SK-N-SH (cell line): Measurements from ENCODE around the gene SMO. TPM values are rescaled to one million over a fixed set of nuclear protein-coding genes. Genes with fewer than 3 reads are reported as not detected.

ENCODE experiments used
- CTCF ChIA-PET: fragments of 300-600, 350-600 bp; formaldehyde crosslinking; extraction: SDS; loops from one replicate; lab custom pipeline; 2021; lab: Yijun Ruan, JAX
- POLR2A ChIA-PET: fragments of 350-600 bp; sonication (Branson Sonifier 250); formaldehyde crosslinking; extraction: SDS; loops from one replicate; lab custom pipeline; 2020; ENCODE audit warnings: antibody characterized with exemption, inconsistent platforms; lab: Yijun Ruan, JAX
- DNase-seq: peaks from one replicate; pipeline ENCODE4 v3.0.0; 2012
- H2AFZ ChIP-seq: fragments of 200-600 bp; sonication (generic); 2 replicates; pipeline ENCODE4 v1.8.1; 2016; ENCODE audit warnings: antibody characterized with exemption, mild to moderate bottlenecking, low read depth
- H3F3A ChIP-seq: fragments of 200-600 bp; sonication (generic); replicated peaks from 2 replicates; pipeline ENCODE3; 2016; ENCODE audit warnings: antibody characterized with exemption, mild to moderate bottlenecking; ENCODE audit not compliant: insufficient read depth
- H3K27ac ChIP-seq, 2 experiments: fragments of 200-500 bp in 1 of 2; fragments of 200-600 bp in 1 of 2; sonication (Bioruptor generic) in 1 of 2; sonication (generic), shearing (Covaris generic) in 1 of 2; 2 replicates each; pipeline versions ENCODE4 v1.5.1 to v1.6.1; 2014 to 2016; ENCODE audit warnings: low read depth in 2 of 2, inconsistent platforms in 1 of 2, low read length in 1 of 2, mild to moderate bottlenecking in 1 of 2, mixed read lengths in 1 of 2
- H3K27me3 ChIP-seq: fragments of 200-600 bp; sonication (generic), shearing (Covaris generic); 2 replicates; pipeline ENCODE4 v1.6.1; 2016; ENCODE audit warnings: mixed run types; ENCODE audit not compliant: insufficient read depth
- H3K36me3 ChIP-seq, 2 experiments: fragments of 200-500 bp in 1 of 2; fragments of 200-600 bp in 1 of 2; sonication (Bioruptor generic) in 1 of 2; sonication (generic) in 1 of 2; replicated peaks in 1 of 2; 2 replicates each; pipeline versions ENCODE3 to v1.5.1; 2014 to 2016; ENCODE audit warnings: low read length in 1 of 2, mild to moderate bottlenecking in 1 of 2; ENCODE audit not compliant: insufficient read depth in 2 of 2, control insufficient read depth in 1 of 2
- H3K4me1 ChIP-seq, 2 experiments: fragments of 200-500 bp in 1 of 2; fragments of 200-600 bp in 1 of 2; sonication (Bioruptor generic) in 1 of 2; sonication (generic), shearing (Covaris generic) in 1 of 2; 2 replicates each; pipeline versions ENCODE4 v1.5.1 to v1.6.1; 2014 to 2016; ENCODE audit warnings: low read depth in 1 of 2, low read length in 1 of 2, mixed run types in 1 of 2; ENCODE audit not compliant: insufficient read depth in 2 of 2, control insufficient read depth in 1 of 2
- H3K4me2 ChIP-seq: fragments of 200-600 bp; sonication (generic), shearing (Covaris generic); 2 replicates; pipeline ENCODE4 v1.6.1; 2017; ENCODE audit warnings: mixed run types
- H3K4me3 ChIP-seq, 2 experiments: fragments of 200-500 bp in 1 of 2; fragments of 200-600 bp in 1 of 2; sonication (Bioruptor generic) in 1 of 2; sonication (generic), shearing (Covaris generic) in 1 of 2; 2 replicates each; pipeline versions ENCODE4 v1.5.1 to v1.8.1; 2014 to 2016; ENCODE audit warnings: low read depth in 2 of 2, inconsistent platforms in 1 of 2, low read length in 1 of 2, mild to moderate bottlenecking in 1 of 2, mixed read lengths in 1 of 2, moderate library complexity in 1 of 2
- H3K79me2 ChIP-seq: fragments of 200-600 bp; sonication (generic); 2 replicates; pipeline ENCODE4 v1.8.1; 2017; ENCODE audit warnings: mild to moderate bottlenecking; ENCODE audit not compliant: insufficient read depth
- H3K9ac ChIP-seq: fragments of 200-600 bp; sonication (generic); 2 replicates; pipeline ENCODE4 v1.6.1; 2017; ENCODE audit warnings: mixed run types
- H3K9me2 ChIP-seq: fragments of 200-600 bp; sonication (generic); 2 replicates; pipeline ENCODE4 v1.6.1; 2017; ENCODE audit warnings: mixed run types
- H3K9me3 ChIP-seq: fragments of 200-600 bp; sonication (generic); 2 replicates; pipeline ENCODE4 v1.6.1; 2017; ENCODE audit warnings: mixed run types, mild to moderate bottlenecking, moderate library complexity
- H4K20me1 ChIP-seq: fragments of 200-600 bp; sonication (generic); 2 replicates; pipeline ENCODE4 v1.6.1; 2017; ENCODE audit warnings: mild to moderate bottlenecking, mixed run types; ENCODE audit not compliant: insufficient read depth
- EZH2phosphoT487 ChIP-seq: fragments of 200-600 bp; sonication (generic); IDR thresholded peaks from 2 replicates; pipeline ENCODE4 v1.6.1; 2017; ENCODE audit warnings: low read depth, mixed run types, mild to moderate bottlenecking, antibody characterized with exemption, moderate library complexity, borderline replicate concordance
- GABPA ChIP-seq: IDR thresholded peaks from 2 replicates; pipeline ENCODE4 v1.4.0; 2012; ENCODE audit warnings: low read depth, mild to moderate bottlenecking
- GATA2 ChIP-seq: sonication (generic); formaldehyde crosslinking; IDR thresholded peaks from 2 replicates; pipeline ENCODE4 v1.5.0; 2020; ENCODE audit warnings: mild to moderate bottlenecking, missing genetic modification reagents
- MAX ChIP-seq: IDR thresholded peaks from 2 replicates; pipeline ENCODE4 v1.4.0; 2012; ENCODE audit warnings: low read depth
- MEF2A ChIP-seq: IDR thresholded peaks from 2 replicates; pipeline ENCODE4 v1.4.0; 2012; ENCODE audit warnings: low read depth, borderline replicate concordance
- NFIC ChIP-seq: IDR thresholded peaks from 2 replicates; pipeline ENCODE4 v1.4.0; 2012; ENCODE audit warnings: borderline replicate concordance
- POLR2AphosphoS5 ChIP-seq: IDR thresholded peaks from 2 replicates; pipeline ENCODE4 v1.6.1; 2012; ENCODE audit warnings: low read depth, low read length
- TAF1 ChIP-seq: IDR thresholded peaks from 2 replicates; pipeline ENCODE4 v1.6.1; 2012; ENCODE audit warnings: low read depth, mild to moderate bottlenecking, low read length, moderate library complexity, borderline replicate concordance
- TCF12 ChIP-seq: IDR thresholded peaks from 2 replicates; pipeline ENCODE4 v1.4.0; 2012
- TEAD4 ChIP-seq: IDR thresholded peaks from 2 replicates; pipeline ENCODE4 v1.4.0; 2012; ENCODE audit warnings: mild to moderate bottlenecking, borderline replicate concordance; ENCODE audit not compliant: insufficient read depth
- YY1 ChIP-seq: IDR thresholded peaks from 2 replicates; pipeline ENCODE4 v1.4.0; 2012; ENCODE audit warnings: low read depth, mild to moderate bottlenecking
- ZBTB33 ChIP-seq: IDR thresholded peaks from 2 replicates; pipeline ENCODE4 v1.4.0; 2012; ENCODE audit warnings: low read depth, borderline replicate concordance
- WGBS: methylation state at CpG from one replicate; pipeline ENCODE4 v1.1.6; 2017; ENCODE audit warnings: low lambda C conversion rate; 5-methylcytosine and 5-hydroxymethylcytosine counted together
- polyA plus RNA-seq, 3 experiments: library from polyadenylated mRNA; depleted of rRNA; stranded (reverse); fragments of >200 nt; gene quantifications; 2 replicates each; pipeline ENCODE4 v1.2.3, GENCODE V29; 2012
- TF ChIP-seq, protein P1 (sequence below): IDR thresholded peaks from 2 replicates; pipeline ENCODE4 v1.4.0; 2012; ENCODE audit warnings: low read depth, borderline replicate concordance
- TF ChIP-seq, protein P2 (sequence below): fragments of 150-350 bp; IDR thresholded peaks from 2 replicates; pipeline ENCODE4 v1.6.1; 2017; ENCODE audit warnings: antibody characterized with exemption, low read length, low read depth, borderline replicate concordance
- TF ChIP-seq, protein P3 (sequence below): fragments of 150-350 bp; IDR thresholded peaks from 2 replicates; pipeline ENCODE4 v1.6.1; 2016; ENCODE audit warnings: mild to moderate bottlenecking, low read depth, low read length

SMO gene
- polyA plus RNA-seq, 1 of the 3 experiments (the other 2 are of a cell fraction) = 37.0 TPM

DNA sequence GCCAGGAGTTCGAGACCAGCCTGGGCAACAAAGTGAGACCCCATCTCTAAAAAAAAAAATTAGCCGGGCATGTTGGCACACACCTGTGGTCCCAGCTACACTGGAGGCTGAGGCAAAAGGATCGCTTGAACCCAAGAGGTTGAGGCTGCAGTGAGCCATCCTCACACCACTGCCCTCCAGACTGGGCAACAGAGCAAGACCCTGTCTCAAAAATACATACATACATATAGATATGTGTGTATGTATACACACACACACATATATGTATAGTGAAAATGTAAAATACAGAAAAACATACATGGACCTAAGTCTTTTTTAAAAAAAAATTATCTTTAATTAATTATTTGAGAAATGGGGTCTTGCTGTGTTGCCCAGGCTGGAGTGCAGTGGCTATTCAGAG, 5.5 kb downstream of the SMO start:
- no peak overlapping the region for H3K4me3 ChIP-seq
- ChIA-PET POLR2A (no interaction called here), CTCF (interaction anchor here (1.0 to 3.4 kb wide), 8 partner anchors 16 to 104 kb away, joined by 3 to 30 read pairs (median 6); no protein-coding TSS in a partner anchor)
- no peaks in the 10 kb centered on the region for H3K27me3 ChIP-seq
- no peak for TF ChIP-seq EZH2phosphoT487
- no peak for TF ChIP-seq POLR2AphosphoS5
- TF ChIP-seq TEAD4 = no peak
- no peak for TF ChIP-seq TAF1
- TF ChIP-seq ZBTB33 = no peak
- TF ChIP-seq MEF2A = no peak
- TF ChIP-seq NFIC = no peak
- TF ChIP-seq, protein P1, sequence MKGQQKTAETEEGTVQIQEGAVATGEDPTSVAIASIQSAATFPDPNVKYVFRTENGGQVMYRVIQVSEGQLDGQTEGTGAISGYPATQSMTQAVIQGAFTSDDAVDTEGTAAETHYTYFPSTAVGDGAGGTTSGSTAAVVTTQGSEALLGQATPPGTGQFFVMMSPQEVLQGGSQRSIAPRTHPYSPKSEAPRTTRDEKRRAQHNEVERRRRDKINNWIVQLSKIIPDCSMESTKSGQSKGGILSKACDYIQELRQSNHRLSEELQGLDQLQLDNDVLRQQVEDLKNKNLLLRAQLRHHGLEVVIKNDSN = no peak
- no peak for TF ChIP-seq MAX
- no peak for TF ChIP-seq TCF12
- TF ChIP-seq GATA2 (CRISPR knock-in tag) = no peak
- TF ChIP-seq, protein P2, sequence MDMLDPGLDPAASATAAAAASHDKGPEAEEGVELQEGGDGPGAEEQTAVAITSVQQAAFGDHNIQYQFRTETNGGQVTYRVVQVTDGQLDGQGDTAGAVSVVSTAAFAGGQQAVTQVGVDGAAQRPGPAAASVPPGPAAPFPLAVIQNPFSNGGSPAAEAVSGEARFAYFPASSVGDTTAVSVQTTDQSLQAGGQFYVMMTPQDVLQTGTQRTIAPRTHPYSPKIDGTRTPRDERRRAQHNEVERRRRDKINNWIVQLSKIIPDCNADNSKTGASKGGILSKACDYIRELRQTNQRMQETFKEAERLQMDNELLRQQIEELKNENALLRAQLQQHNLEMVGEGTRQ = no peak
- TF ChIP-seq YY1 = no peak
- TF ChIP-seq, protein P3, sequence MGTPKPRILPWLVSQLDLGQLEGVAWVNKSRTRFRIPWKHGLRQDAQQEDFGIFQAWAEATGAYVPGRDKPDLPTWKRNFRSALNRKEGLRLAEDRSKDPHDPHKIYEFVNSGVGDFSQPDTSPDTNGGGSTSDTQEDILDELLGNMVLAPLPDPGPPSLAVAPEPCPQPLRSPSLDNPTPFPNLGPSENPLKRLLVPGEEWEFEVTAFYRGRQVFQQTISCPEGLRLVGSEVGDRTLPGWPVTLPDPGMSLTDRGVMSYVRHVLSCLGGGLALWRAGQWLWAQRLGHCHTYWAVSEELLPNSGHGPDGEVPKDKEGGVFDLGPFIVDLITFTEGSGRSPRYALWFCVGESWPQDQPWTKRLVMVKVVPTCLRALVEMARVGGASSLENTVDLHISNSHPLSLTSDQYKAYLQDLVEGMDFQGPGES = no peak
- TF ChIP-seq GABPA = no peak
- DNase-seq = no peak
- H3K4me1 ChIP-seq = peaks cover 0 to 15% of the 10 kb centered on the region in 2 experiments; a peak in 2 of 4 replicates
- peaks cover 28% of the 10 kb centered on the region for H4K20me1 ChIP-seq
- no peak overlapping the region for H3K9ac ChIP-seq
- H3F3A ChIP-seq = no peaks in the 10 kb centered on the region
- no peaks in the 10 kb centered on the region for H3K9me3 ChIP-seq
- no peak overlapping the region for H2AFZ ChIP-seq
- WGBS = 95% methylated on average over 3 of the region's 3 CpGs
- H3K9me2 ChIP-seq = no peaks in the 10 kb centered on the region
- peaks cover 87% of the 10 kb centered on the region for H3K79me2 ChIP-seq
- H3K4me2 ChIP-seq = no peak overlapping the region
- no peak overlapping the region for H3K27ac ChIP-seq
- no peaks in the 10 kb centered on the region for H3K36me3 ChIP-seq
